ENCODE results near the gene ARSB.
"Not testable (repeated sequence)": the region's sequence is repeated elsewhere in the genome, so short reads cannot be mapped to it uniquely, and the experiment has no call there.

Gene ARSB

GRCh38 chr5:78993165-78993564 is 8.1 kb upstream of the ARSB start:
- no peak for DNase-seq (ENCODE audit: low spot score)

GRCh38 chr5:78992146-78992545 is 7.0 kb upstream of the ARSB start:
- DNase-seq (ENCODE audit: low spot score) = no peak

- DNase-seq (ENCODE audit: low spot score) = no peak
These were observed 4.0 kb upstream of the ARSB start for GRCh38 chr5:78989080-78989479.

GRCh38 chr5:78985725-78986223 is 664 bp upstream of the ARSB start:
- no peak for DNase-seq (ENCODE audit: low spot score)

GRCh38 chr5:78984439-78985115 is 533 bp downstream of the ARSB start:
- DNase-seq (ENCODE audit: low spot score) = peak; percentile 97

- DNase-seq (ENCODE audit: low spot score) = peak; percentile 34
These were observed 1.3 kb downstream of the ARSB start for GRCh38 chr5:78983601-78984438.

GRCh38 chr5:78983194-78983593 is 1.9 kb downstream of the ARSB start:
- not testable (repeated sequence) for DNase-seq (ENCODE audit: low spot score)

- no peak for DNase-seq (ENCODE audit: low spot score)
These were observed 5.2 kb downstream of the ARSB start for GRCh38 chr5:78979909-78980308.

- DNase-seq (ENCODE audit: low spot score) = no peak
These were observed 5.9 kb downstream of the ARSB start for GRCh38 chr5:78979117-78979742.

GRCh38 chr5:78975035-78975434 is 10.1 kb downstream of the ARSB start:
- DNase-seq (ENCODE audit: low spot score) = no peak

GRCh38 chr5:78974601-78975000 is 10.5 kb downstream of the ARSB start:
- no peak for DNase-seq (ENCODE audit: low spot score)

GRCh38 chr5:78974011-78974410 is 11.1 kb downstream of the ARSB start:
- no peak for DNase-seq (ENCODE audit: low spot score)

- DNase-seq (ENCODE audit: low spot score) = no peak
These were observed 12.3 kb downstream of the ARSB start for GRCh38 chr5:78972654-78973428.

- DNase-seq (ENCODE audit: low spot score) = no peak
These were observed 13.1 kb downstream of the ARSB start for GRCh38 chr5:78971998-78972397.

- no peak for DNase-seq (ENCODE audit: low spot score)
These were observed 16.3 kb downstream of the ARSB start for GRCh38 chr5:78968781-78969180.

- no peak for DNase-seq (ENCODE audit: low spot score)
These were observed 20.2 kb downstream of the ARSB start for GRCh38 chr5:78964889-78965288.

GRCh38 chr5:78961743-78962142 is 23.4 kb downstream of the ARSB start:
- DNase-seq (ENCODE audit: low spot score) = no peak

GRCh38 chr5:78959767-78960166 is 25.3 kb downstream of the ARSB start:
- no peak for DNase-seq (ENCODE audit: low spot score)

- DNase-seq (ENCODE audit: low spot score) = no peak
These were observed 26.3 kb downstream of the ARSB start for GRCh38 chr5:78958672-78959445.

GRCh38 chr5:78956901-78957300 is 28.2 kb downstream of the ARSB start:
- no peak for DNase-seq (ENCODE audit: low spot score)

GRCh38 chr5:78953092-78953800 is 31.9 kb downstream of the ARSB start:
- DNase-seq (ENCODE audit: low spot score) = no peak

Measured in iPS-NIHi11 (cell line).